ENCODE data around the gene C19orf18. TPM values are rescaled to one million over a fixed set of nuclear protein-coding genes. Genes with fewer than 3 reads are reported as not detected.

C19orf18 gene
- polyA plus RNA-seq, 5 donors = 2.5 to 4.8 (median 3.9) TPM

DNA sequence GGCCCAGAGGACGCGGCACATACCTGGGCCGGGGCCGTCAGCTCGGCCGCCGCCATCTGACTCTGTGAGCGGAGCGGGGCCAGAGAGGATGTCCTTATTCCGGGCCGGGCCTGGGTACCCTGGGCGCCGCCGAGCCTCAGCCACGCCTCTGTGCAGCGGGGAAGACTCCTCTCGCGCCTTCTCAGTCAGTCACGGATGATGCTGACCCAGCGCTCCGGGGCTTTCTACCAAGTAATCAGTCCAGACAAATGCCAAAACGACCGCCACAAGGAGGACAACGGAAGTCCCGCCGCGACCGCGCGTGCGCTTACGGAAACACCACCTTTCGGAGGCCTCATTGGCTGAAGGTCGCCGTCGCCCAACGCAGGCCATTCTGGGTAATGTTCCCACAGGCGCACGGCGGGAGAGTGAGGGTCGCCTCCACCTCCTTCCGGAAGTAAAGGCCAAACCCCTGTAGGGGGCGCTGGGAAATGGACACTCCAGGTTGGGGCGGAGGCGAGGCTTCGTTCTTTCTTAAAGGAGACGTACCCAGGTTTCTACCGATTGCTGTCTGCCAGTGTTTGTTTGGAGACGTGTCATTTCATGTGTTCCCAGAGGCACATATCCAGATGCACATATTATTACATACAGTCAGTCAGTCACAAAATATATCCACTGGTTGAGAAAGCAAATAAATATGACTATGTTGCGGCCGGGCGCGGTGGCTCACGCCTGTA lies 26.8 kb downstream of the C19orf18 start, which contains the start of gene ZNF256:
ZNF256 (minus strand) TSS at position 288 of the 716 bp plus-strand sequence; CDS start at position 56, 232 bp downstream.
- DNase-seq = peak; percentile 94 to 96

GRCh38 chr19:57947088-57947418 lies 27.3 kb downstream of the C19orf18 start:
- DNase-seq = no peak

GRCh38 chr19:57946316-57946715 lies 28.0 kb downstream of the C19orf18 start:
- DNase-seq = no peak

DNA sequence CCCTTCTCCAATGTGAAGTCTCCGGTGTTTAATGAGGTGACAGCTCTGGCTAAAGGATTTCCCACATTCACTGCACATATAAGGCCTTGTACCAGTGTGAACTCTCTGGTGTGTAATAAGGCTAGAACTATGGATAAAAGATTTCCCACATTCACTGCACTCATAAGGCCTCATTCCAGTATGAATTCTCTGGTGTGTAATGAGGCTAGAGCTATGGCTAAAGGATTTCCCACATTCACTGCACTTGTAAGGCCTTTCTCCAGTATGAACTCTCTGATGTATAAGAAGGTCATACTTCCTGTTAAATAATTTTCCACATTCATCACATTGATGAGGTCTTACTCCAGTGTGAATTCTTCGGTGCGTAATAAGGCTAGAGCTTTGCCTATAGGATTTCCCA lies 32.7 kb downstream of the C19orf18 start:
- DNase-seq = no peak

DNA sequence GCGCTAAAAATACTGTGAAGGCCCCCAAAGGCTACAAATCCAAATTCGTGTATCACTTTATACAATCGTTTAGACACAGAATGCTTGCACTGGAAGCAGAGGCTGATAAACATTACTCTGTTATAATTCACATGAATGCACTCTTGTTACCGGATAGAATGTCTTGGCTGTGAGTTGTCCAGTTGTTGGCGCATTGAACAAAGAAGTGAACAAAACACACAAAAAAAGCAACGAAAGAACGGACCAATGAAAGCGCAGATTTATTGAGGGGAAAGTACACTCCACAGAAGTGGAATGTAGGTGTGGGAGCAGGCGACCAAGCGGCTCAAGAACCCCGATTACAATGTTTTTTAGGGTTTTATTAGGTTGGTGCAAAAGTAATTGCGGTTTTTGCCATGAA lies 38.6 kb downstream of the C19orf18 start:
- DNase-seq = no peak

- DNase-seq = peak; percentile 73
Observed at GRCh38 chr19:57934820-57935665, 39.3 kb downstream of the C19orf18 start, which contains the start of gene ZNF418. TSS of gene ZNF418 (minus strand) at chr19:57935402. CDS start at chr19:57933822, 1,580 bp downstream.

- no peak for DNase-seq
Observed at GRCh38 chr19:57927587-57927986, 46.7 kb downstream of the C19orf18 start.

- DNase-seq = peak; percentile 86 to 88
Observed at GRCh38 chr19:57916168-57916995, 58.0 kb downstream of the C19orf18 start, which contains the start of gene ZNF417. TSS of gene ZNF417 (minus strand) at chr19:57916592. CDS start at chr19:57916411, 181 bp downstream.

DNA sequence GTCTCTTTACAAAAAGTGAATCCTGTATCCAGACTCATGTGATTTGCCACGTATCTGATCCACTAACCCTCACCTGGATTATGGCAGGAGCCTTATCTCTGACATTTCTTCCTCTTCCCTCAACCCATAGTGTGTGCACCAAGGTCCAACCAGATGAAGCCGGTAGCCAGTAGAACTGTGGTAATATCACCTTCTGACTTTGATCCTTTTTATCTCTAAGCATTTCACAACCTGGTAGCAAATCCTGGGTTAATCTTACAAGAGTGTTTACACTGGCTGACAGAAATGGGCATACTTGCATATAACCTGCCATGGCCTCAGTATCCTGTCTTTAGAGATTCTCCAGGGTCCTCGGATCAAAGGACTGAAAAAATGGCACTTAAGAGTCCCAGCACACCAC lies 59.8 kb downstream of the C19orf18 start:
- DNase-seq = no peak

Other genes with a start within 250 kb of the C19orf18 start
- 10 to 100 TPM; 17.5 to 25.8 (median 25.1) TPM for gene ZNF671, start 246.9 kb downstream of the C19orf18 start, polyA plus RNA-seq (ENCODE audit: insufficient read depth in 1 of 5, insufficient read length in 5 of 5, low replicate concordance in 1 of 5)
- 10 to 100 TPM; 25.0 to 44.2 (median 40.5) TPM for gene ZNF776, start 227.7 kb downstream of the C19orf18 start, polyA plus RNA-seq (ENCODE audit: insufficient read depth in 1 of 5, insufficient read length in 5 of 5, low replicate concordance in 1 of 5)
- gene ZNF586, start 204.9 kb downstream of the C19orf18 start, polyA plus RNA-seq (ENCODE audit: insufficient read depth in 1 of 5, insufficient read length in 5 of 5, low replicate concordance in 1 of 5) = 10 to 100 TPM; 21.5 to 33.9 (median 29.1) TPM
- gene ZNF552, start 159.6 kb downstream of the C19orf18 start, polyA plus RNA-seq (ENCODE audit: insufficient read depth in 1 of 5, insufficient read length in 5 of 5, low replicate concordance in 1 of 5) = 10 to 100 TPM; 12.4 to 18.1 (median 16.4) TPM
- gene ZNF587B, start 144.2 kb downstream of the C19orf18 start, polyA plus RNA-seq (ENCODE audit: insufficient read depth in 1 of 5, insufficient read length in 5 of 5, low replicate concordance in 1 of 5) = 10 to 100 TPM in 4 of 5 donors, 1 to 10 TPM in 1; 9.5 to 17.0 (median 13.7) TPM
- 10 to 100 TPM; 23.3 to 39.1 (median 34.8) TPM for gene ZNF587, start 124.7 kb downstream of the C19orf18 start, polyA plus RNA-seq (ENCODE audit: insufficient read depth in 1 of 5, insufficient read length in 5 of 5, low replicate concordance in 1 of 5)
- gene ZNF814, start 85.5 kb downstream of the C19orf18 start, polyA plus RNA-seq (ENCODE audit: insufficient read depth in 1 of 5, insufficient read length in 5 of 5, low replicate concordance in 1 of 5) = 10 to 100 TPM; 47.1 to 62.9 (median 61.2) TPM
- 10 to 100 TPM; 19.6 to 41.3 (median 38.4) TPM for gene ZNF417, start 57.9 kb downstream of the C19orf18 start, polyA plus RNA-seq (ENCODE audit: insufficient read depth in 1 of 5, insufficient read length in 5 of 5, low replicate concordance in 1 of 5)
- gene ZNF418, start 39.1 kb downstream of the C19orf18 start, polyA plus RNA-seq (ENCODE audit: insufficient read depth in 1 of 5, insufficient read length in 5 of 5, low replicate concordance in 1 of 5) = 10 to 100 TPM; 17.5 to 38.2 (median 33.5) TPM
- 10 to 100 TPM in 3 of 5 donors, 1 to 10 TPM in 2; 7.1 to 11.7 (median 10.7) TPM for gene ZNF256, start 26.8 kb downstream of the C19orf18 start, polyA plus RNA-seq (ENCODE audit: insufficient read depth in 1 of 5, insufficient read length in 5 of 5, low replicate concordance in 1 of 5)
- 10 to 100 TPM; 25.8 to 33.2 (median 30.0) TPM for gene ZNF606, start 28.3 kb upstream of the C19orf18 start, polyA plus RNA-seq (ENCODE audit: insufficient read depth in 1 of 5, insufficient read length in 5 of 5, low replicate concordance in 1 of 5)
- 1 to 10 TPM; 1.1 to 2.7 (median 2.3) TPM for gene ZSCAN1, start 59.5 kb upstream of the C19orf18 start, polyA plus RNA-seq (ENCODE audit: insufficient read depth in 1 of 5, insufficient read length in 5 of 5, low replicate concordance in 1 of 5)
- 10 to 100 TPM; 18.3 to 35.3 (median 29.7) TPM for gene ZNF135, start 84.7 kb upstream of the C19orf18 start, polyA plus RNA-seq (ENCODE audit: insufficient read depth in 1 of 5, insufficient read length in 5 of 5, low replicate concordance in 1 of 5)
- 10 to 100 TPM; 70.8 to 94.7 (median 88.9) TPM for gene ZSCAN18, start 123.7 kb upstream of the C19orf18 start, polyA plus RNA-seq (ENCODE audit: insufficient read depth in 1 of 5, insufficient read length in 5 of 5, low replicate concordance in 1 of 5)
- gene ZNF329, start 176.3 kb upstream of the C19orf18 start, polyA plus RNA-seq (ENCODE audit: insufficient read depth in 1 of 5, insufficient read length in 5 of 5, low replicate concordance in 1 of 5) = 10 to 100 TPM; 16.5 to 22.7 (median 19.8) TPM
- 10 to 100 TPM; 15.9 to 23.2 (median 21.8) TPM for gene ZNF274, start 208.5 kb upstream of the C19orf18 start, polyA plus RNA-seq (ENCODE audit: insufficient read depth in 1 of 5, insufficient read length in 5 of 5, low replicate concordance in 1 of 5)

All from right lung (tissue), 5 donors.